ENCODE measurements around the gene BCL2L1.
"Not testable (repeated sequence)": the region's sequence is repeated elsewhere in the genome, so short reads cannot be mapped to it uniquely, and the experiment has no call there.

The BCL2L1 gene

DNA sequence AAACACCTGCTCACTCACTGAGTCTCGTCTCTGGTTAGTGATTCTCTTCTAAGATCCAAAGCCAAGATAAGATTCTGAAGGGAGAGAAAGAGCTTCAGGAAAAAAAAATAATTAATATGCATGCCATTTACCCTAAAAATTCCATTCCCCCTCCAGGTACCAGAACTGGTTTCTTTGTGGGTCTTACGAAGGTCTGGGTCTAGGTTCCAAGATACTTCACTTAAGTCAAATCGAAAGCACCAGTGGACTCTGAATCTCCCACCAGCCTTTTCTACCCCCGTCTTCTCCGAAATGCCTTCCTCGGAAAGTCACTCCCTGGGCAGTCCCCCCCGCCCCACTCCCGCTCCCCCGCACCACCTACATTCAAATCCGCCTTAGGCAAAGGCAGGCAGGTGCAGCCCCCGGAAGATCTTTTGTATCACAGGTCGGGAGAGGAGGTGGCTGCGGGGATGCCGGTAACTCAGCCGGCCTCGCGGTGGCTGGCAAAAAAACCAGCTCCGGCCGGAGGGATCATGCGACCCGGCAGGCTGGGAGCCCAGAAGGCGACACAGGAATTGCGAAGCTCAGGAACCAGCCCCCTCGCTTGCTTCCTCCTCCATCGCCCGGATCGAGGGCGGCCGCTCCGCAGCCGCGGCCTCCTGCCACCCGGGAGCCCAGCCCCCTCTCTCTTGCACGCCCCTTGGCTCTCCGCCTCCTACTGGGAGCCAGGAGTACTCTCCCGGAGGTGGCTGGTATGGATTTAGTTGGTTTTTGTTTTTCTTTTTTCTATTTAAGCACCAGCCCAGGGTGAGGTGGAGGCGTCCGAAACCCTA lies at the start of gene BCL2L1:
Gene BCL2L1 (minus strand): TSS at position 612 of the 812 bp plus-strand sequence. CDS start 650 bp downstream, outside the sequence.
- peak; percentile 64 to 81 for DNase-seq (ENCODE audit: low read depth in 2 of 2)

DNA sequence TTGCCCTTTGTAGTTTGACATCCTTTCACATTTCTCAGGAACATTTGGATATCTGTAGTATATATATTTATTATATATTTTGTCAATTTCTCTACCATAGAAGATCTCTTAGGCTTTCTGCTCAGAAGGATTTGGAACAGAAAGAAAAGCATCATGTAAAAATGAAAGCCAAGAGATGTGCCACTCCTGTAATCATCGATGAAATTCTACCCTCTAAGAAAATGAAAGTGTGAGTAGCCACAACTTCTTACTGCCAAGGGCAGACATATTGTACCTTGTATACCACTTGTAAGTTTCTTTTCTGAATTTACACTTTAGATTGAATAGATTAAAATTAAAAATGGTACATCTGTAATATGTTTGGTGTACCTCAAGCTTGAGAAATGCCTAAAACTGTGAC lies 47.6 kb upstream of the BCL2L1 start:
- DNase-seq (ENCODE audit: low read depth in 2 of 2): no peak

DNA sequence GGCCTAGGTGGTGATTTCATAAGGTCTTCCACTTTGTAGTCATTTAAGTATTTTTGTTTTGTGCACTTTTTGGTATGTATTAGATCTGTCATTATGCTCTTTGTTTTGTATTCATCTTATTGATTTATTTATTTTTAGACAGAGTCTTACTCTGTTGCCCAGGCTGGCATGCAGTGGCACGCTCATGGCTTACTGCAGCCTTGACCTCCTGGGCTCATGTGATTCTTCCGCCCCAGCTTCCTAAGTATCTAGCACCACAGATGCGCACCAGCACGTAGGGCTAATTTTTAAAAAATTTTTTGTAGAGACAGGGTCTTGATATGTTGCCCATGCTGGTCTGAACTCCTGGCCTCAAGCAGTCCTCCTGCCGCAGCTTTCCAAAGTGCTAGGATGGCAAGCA lies 47.0 kb upstream of the BCL2L1 start:
- DNase-seq (ENCODE audit: low read depth in 2 of 2): no peak

DNA sequence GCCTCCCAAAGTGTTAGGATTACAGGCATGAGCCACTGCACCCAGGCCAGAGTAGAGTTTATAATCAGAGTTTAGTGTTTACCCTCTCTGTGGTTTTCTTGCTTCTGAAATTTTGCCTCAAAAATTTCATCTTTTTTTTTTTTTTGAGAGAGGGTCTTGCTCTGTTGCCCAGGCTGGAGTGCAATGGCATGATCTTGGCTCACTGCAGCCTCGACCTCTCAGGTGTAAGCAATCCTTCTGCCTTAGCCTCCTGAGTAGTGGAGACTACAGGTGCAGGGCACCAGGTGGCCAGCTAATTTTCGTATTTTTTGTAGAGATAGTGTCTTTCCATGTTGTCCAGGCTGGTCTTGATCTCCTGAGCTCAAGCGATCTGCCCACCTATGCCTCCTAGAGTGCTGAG lies 45.1 kb upstream of the BCL2L1 start:
- no peak for DNase-seq (ENCODE audit: low read depth in 2 of 2)

DNA sequence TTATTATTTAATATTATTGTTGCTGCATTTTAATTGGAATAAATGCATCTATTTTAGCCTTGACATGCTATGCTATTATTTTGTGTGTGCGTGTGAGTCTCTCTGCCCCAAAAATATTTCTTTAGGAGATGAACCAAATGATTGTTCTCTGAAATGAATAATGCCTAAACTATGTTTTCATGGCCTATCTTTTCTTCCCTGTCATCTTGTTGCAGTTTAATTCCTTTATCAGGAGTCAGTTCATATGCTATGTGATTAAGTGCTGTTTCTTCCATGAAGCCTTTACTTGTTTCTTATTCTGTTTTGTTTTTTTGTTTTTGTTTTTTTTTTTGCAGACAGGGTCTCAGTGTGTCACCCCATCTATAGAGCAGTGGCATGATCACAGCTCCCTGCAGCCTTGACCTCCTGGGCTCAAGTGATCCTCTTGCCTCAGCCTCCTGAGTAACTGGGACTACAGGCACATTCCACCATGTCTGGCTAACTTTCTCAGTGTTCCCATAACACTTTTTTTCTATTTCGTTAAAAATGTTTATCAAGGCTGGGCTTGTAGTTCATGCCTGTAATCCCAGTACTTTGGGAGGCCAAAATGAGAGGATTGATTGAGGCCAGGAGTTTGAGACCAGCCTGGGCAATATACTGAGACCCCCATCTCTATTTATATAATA lies 42.1 kb upstream of the BCL2L1 start:
- DNase-seq (ENCODE audit: low read depth in 2 of 2): no peak

DNA sequence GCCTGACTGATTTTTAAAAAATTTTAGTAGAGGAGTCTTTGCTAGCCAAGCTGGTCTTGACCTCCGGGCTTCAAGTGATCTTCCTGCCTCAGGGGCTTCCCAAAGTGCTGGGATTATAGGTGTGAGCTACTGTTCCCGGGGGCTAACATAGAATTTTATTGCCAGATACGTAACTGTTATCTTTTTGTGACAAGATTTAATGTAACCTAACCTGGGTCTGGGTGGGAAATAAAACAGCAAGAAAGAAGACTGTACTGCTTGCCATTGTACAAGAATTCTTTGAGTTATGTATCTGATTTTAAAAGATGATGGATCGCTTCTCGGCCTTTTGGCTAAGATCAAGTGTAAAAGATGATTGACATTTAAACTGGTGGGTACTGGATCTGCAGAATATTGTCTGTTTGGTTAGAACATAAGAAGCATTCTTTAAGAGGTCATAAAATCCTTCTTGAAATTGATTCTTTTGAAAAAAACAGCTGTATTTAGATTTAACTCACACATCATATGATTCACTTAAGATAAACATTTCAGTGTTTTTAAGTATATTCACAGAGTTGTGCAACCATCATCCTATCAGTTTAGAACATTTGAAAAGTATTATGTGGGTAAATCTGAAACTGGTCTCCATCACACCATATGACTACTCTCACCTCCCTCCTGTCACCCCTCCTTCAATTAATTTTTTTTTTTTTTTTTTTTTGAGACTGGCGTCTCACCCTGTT lies 38.0 kb upstream of the BCL2L1 start:
- no peak for DNase-seq (ENCODE audit: low read depth in 2 of 2)

DNA sequence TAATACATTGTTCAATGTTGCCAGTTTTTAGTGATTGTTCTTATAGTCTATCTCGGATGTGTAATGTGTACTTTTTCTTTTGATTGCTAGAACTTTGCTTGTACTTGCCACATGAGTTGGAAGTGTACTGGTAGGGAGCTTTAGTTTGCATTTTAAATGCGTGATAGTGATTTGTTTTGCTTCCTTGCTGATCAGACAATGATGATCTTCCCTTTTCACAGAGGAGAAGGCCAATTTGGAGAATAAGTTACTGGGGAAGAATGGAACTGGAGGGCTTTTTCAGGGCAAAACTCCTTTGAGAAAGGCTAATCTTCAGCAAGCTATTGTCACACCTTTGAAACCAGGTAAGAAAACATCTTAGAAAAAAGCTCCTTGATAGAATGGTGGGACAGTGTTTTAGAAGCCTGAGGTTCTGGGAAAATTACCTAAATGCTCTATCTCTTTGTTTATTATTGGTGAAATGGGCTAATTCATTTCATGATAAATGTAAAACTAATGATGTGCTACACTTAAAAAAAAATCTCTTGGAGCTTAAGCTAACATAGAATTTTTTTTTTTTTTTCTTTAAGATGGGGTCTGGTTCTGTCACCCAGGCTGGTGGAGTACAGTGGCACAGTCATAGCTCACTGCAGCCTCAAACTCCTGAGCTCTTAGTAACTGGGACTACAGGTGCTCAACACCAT lies 37.3 kb upstream of the BCL2L1 start:
- DNase-seq (ENCODE audit: low read depth in 2 of 2): no peak

DNA sequence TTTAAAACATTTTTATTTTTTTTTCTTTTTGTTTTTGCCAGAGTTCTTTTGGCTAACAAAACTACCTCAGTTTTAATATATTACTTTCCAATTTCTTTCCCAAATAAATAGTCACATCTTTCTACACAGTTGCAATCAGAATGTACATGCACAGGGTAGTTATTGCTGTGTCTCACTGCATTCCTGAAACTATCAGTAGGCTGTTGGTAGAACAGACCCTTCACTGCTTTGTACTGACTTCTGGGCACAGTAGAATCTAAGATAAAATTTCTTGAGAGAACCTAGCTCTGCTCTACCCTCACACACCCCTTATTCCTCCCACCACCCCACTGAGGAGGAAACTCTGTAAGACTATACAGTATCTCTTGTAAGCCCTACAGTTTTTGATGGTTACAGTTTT lies 36.3 kb upstream of the BCL2L1 start:
- no peak for DNase-seq (ENCODE audit: low read depth in 2 of 2)

DNA sequence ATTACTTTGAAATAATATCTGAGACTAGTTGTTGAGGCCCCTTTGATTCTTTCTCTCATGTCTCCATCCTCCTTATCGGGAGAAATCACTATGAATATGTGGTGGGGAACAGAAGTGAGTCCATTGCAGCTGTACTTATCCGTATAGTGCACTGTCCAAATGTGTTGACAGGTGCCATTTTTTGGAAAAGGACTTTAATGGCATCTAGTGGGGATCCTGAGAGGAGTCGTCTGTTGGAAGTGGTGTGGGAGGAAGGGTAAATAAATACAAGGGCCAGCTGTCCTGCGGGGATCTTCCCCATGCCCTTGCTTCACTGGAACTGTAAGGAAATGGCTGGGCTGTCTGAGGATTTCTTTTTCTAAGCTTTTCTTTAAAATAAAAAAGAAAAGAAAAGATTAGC lies 35.9 kb upstream of the BCL2L1 start:
- no peak for DNase-seq (ENCODE audit: low read depth in 2 of 2)

DNA sequence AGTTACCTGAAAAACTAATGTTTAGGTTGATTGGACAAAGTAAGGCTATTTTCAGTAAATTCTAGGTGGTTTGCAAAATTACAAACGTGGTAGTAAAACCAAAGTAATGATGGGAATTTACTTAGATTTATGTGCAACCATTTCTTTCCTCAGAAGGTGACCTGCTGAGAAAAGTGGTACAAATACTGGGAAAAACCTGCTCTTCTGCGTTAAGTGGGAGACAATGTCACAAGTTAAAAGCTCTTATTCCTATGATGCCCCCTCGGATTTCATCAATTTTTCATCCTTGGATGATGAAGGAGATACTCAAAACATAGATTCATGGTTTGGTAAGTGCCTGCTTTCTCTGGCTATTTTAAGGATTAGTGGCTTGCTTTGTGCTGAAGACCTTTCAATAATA lies 34.6 kb upstream of the BCL2L1 start:
- DNase-seq (ENCODE audit: low read depth in 2 of 2): no peak

DNA sequence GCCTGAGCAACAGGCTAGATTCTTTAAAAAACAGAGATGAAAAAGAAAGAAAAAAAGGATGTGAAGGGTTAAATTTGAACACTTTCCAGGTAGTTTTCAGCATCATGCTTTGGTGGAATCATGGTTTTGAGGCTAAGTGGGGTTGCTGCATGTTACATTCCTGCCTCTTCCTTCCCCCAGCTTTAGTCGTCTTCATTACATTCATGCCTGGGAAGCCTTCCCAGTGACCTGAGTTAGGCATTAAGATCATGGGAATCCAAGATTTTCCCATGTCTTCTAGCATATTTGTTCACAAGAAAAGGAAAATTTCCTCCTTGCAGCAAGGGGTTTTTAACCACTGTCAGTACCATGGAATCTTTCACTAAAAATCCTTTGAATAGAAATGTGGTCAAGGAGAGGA lies 28.5 kb upstream of the BCL2L1 start:
- no peak for DNase-seq (ENCODE audit: low read depth in 2 of 2)

DNA sequence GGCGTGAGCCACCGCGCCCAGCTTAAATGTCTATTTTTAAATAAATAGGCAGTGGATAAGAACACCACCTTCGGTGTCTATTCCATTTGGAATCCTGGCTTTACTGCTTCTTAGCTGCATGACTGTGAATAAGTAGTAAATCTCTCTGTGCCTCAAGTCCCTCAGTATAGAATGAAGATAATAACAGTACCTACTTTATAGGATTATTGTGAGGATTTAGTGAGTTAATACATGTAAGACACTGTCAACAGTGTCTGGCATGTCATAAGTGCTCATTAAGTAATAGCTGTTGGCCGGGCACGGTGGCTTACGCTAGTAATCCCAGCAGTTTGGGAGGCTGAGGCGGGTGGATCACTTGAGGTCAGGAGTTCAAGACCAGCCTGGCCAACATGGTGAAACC lies 26.6 kb upstream of the BCL2L1 start:
- DNase-seq (ENCODE audit: low read depth in 2 of 2): no peak

DNA sequence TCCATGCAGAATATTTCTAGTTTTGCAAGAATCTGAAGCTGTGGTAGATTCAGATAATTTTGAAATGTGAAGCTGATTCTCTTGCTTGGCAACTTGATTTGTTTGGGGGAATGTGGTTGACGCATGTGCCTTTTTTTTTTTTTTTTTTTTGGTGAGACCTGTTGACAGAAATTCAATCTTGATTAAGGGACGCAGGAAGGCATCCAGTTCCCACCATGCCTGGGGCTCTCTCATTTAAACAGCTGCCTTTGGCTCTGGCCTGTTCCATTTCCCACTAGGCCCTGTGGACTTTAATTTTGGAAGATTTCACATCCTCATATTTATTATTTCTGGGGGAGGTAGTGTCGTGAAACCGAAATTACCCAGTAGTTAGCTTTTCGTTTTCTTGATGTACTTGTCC lies 25.0 kb upstream of the BCL2L1 start:
- DNase-seq (ENCODE audit: low read depth in 2 of 2): no peak

DNA sequence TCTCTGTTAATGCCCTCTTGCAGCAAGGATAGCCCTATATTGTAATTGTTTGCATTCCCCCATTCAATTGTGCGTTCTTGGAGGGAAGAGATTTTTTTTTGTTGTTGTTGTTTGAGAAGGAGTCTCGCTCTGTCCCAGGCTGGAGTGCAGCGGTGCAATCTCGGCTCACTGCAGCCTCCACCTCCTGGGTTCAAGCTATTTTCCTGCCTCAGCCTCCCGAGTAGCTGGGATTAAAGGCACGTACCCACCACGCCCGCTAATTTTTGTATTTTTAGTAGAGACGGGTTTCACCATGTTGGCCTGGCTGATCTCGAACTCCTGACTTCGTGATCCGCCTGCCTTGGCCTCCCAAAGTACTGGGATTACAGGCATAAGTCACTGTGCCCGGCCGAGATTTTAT lies 24.4 kb upstream of the BCL2L1 start:
- DNase-seq (ENCODE audit: low read depth in 2 of 2): not testable (repeated sequence)

DNA sequence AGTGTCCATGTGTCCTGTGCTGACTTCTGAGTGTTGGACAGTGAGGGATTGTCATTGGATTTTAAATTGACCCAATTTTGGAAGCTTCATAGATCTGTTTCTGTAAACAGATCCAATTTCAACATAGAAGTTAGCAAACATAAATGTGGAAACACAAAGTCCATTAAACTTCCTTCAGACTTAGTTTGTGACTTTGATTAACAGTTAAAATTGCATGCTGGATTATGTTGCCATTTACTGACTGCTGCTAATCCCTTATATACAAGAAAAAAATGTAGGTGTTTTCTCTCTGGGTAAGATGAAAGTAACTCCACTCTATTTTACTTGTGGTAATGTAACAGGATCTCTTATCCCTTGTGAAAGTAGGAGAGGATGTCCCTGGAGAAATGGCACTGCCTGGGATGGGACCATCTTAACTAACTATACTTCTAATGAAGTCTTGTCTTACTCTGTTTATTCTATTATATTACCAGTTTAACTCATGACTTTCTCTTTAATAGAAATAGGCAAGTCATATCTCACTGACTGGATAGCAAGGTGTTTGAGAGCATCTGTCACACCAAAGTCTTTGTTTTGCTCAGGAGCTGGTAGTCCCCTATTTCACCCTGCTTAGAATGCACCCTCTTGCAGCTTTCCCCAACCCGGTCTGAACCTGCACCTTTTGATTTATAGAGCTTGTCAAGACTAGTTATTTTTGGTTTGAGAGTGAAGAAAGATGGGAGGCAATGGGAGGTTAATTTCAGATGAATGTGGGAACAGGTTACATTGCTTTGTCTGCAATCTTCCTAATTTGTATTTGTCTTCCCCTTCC lies 23.6 kb upstream of the BCL2L1 start:
- DNase-seq (ENCODE audit: low read depth in 2 of 2): no peak

DNA sequence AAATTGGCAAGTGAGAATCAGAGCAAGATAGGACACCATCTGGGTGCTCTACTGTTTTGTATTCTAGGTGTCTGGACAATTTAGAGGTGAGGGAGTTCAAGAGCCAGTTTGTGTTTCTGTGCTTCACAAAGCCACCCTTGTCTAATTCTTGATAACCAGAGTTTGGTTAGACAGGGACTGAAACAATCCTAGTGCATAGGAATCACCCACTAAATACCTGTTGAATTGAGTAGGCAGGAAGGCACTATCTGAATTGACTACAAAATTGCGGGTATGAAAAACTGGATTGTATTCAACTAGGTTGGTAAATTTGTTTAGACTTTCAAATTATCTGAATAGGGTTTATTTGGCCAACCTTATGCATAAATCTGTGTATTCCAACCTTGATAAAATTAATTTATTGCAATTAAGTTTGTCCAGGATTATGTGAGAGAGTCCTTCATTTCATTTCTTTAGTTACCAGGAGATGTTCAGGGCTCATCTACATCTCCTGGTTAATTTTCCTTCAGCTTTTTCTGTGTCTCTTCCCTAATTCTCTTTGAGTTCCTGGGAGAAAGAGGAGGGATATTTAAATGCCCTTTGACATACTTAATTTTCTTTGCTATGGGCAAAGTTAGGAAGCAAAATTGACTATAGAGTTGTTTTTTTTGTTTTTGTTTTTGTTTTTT lies 18.1 kb upstream of the BCL2L1 start:
- DNase-seq (ENCODE audit: low read depth in 2 of 2): no peak

DNA sequence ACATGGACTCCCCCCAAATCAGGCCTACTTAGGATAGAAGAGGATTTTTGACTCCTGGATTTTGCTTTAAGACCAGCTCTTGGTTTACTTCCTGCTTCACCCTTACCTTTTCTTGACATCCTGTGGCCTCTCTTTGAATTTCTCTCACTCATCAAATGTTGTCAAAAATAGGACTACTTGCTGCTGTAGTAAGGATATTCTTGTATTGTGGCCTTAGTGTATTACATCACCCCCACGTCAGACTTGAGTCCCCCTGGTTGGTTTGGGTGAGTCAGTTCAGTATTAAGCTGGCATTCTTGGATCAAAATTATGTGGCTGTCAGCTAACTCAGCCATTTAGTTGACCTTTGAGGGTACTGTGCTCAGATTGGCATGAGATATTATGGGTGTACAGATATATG lies 17.5 kb upstream of the BCL2L1 start:
- DNase-seq (ENCODE audit: low read depth in 2 of 2): no peak

DNA sequence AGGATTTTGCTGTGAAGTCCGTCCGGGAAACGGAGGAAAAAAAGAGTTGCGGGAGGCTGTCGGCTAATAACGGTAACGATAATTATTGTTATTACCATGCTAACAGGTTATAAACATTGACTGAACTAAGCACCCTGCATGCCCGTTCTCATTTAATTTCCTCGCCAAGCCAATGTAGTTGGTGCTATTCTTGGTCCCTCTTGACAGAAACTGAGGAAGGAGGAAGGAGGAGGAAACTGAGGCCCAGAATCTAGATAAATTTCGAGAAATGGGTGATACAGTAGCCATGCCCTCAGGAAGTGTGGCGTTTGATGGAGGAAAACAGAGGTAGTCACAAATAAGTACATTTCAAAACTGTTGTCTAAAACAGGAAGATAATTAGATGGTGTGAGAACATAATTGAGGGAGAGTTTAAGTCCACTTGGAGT lies 16.9 kb upstream of the BCL2L1 start:
- no peak for DNase-seq (ENCODE audit: low read depth in 2 of 2)

DNA sequence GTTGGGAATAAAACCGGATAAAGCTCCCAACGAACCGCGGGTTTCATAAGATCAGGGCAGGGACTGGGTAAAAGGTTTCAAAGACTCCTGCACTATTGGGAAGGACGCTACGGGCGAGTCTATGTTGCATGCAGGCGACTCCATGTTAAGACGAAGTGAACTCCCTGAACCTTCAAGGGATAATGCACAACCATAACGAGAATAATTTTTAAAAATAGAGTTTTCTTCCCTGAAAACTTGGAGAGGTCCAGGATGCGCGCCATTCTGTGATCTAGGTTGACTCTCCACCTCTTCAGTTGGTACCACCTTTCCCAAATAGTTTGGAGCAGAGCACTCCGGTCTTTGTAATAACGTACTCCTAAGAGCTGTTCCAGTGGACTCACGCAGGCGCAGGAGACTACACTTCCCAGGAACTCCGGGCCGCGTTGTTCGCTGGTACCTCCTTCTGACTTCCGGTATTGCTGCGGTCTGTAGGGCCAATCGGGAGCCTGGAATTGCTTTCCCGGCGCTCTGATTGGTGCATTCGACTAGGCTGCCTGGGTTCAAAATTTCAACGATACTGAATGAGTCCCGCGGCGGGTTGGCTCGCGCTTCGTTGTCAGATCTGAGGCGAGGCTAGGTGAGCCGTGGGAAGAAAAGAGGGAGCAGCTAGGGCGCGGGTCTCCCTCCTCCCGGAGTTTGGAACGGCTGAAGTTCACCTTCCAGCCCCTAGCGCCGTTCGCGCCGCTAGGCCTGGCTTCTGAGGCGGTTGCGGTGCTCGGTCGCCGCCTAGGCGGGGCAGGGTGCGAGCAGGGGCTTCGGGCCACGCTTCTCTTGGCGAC lies 16.3 kb upstream of the BCL2L1 start, which contains the start of gene TPX2:
Gene TPX2 (plus strand): TSS at position 562 of the 821 bp plus-strand sequence. CDS start 18,187 bp downstream, outside the sequence.
- DNase-seq (ENCODE audit: low read depth in 2 of 2): peak; percentile 77 to 84

DNA sequence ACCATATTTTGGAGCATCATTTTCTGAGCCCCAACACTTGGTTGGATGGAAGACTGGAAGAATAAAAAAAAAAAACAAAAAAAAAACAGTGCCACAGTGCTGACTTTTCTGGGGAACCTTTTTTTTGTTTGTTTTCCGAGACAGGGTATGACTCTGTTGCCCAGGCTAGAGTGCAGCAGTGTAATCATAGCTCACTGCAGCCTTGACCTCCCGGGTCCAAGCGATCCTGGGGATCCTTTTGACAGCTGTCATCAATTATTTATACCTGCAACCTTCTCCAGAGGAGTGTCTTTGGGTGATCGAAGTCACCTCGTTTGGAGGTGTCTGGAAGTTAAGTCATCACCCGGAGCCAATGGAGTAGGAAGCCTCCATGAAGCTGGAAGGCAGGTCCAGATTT lies 8.7 kb upstream of the BCL2L1 start:
- DNase-seq (ENCODE audit: low read depth in 2 of 2): no peak

Measured in stimulated activated CD4-positive, alpha-beta T cell treated with anti-CD3 and anti-CD28 coated beads, Interleukin-12 subunit alpha, Interleukin-12 subunit beta, amount 100 ng/mL, for 24 hours (primary cell).